SK-N-SH treated with all-trans-retinoic acid at 6 μM for 48 hours (cell line): ENCODE measurements around the gene GPR45.

Source experiments
- ATAC-seq: fragments of 200-7000 bp; cut with Tn5 transposase; 3 replicates; pipeline ENCODE4 v1.9.1; 2020; ENCODE audit warnings: mild to moderate bottlenecking, moderate library complexity
- BACH2 ChIP-seq: fragments of 250-450 bp; sonication (Bioruptor Pico); IDR thresholded peaks from 2 replicates; pipeline ENCODE4 v1.9.0; 2021; ENCODE audit warnings: mild to moderate bottlenecking, borderline replicate concordance
- CREB5 ChIP-seq: fragments of 250-450 bp; sonication (Bioruptor Pico); IDR thresholded peaks from 2 replicates; pipeline ENCODE4 v1.5.1; 2020; ENCODE audit warnings: low read depth, mild to moderate bottlenecking, moderate library complexity
- CSDC2 ChIP-seq: fragments of 250-450 bp; sonication (Bioruptor Pico); IDR thresholded peaks from 2 replicates; pipeline ENCODE4 v1.5.0; 2020; ENCODE audit warnings: mild to moderate bottlenecking, moderate library complexity
- ISL1 ChIP-seq: fragments of 250-450 bp; sonication (Bioruptor Pico); IDR thresholded peaks from 2 replicates; pipeline ENCODE4 v2.1.2; 2022; ENCODE audit warnings: mild to moderate bottlenecking, moderate library complexity
- OSR1 ChIP-seq: fragments of 250-450 bp; sonication (Bioruptor Pico); IDR thresholded peaks from 2 replicates; pipeline ENCODE4 v1.8.0; 2022; ENCODE audit warnings: moderate library complexity, mild to moderate bottlenecking, inconsistent platforms
- PATZ1 ChIP-seq: fragments of 250-450 bp; sonication (Bioruptor Pico); IDR thresholded peaks from 2 replicates; pipeline ENCODE4 v1.8.0; 2020; ENCODE audit warnings: mild to moderate bottlenecking, moderate library complexity, borderline replicate concordance
- POU6F1 ChIP-seq: fragments of 250-450 bp; sonication (Bioruptor Pico); IDR thresholded peaks from 2 replicates; pipeline ENCODE4 v1.8.0; 2021; ENCODE audit warnings: low read depth, mild to moderate bottlenecking, moderate library complexity, borderline replicate concordance
- PPARA ChIP-seq: fragments of 250-450 bp; sonication (Bioruptor Pico); IDR thresholded peaks from 2 replicates; pipeline ENCODE4 v1.5.0; 2020; ENCODE audit warnings: mild to moderate bottlenecking, borderline replicate concordance
- RARB ChIP-seq: fragments of 250-450 bp; sonication (Bioruptor Pico); IDR thresholded peaks from 2 replicates; pipeline ENCODE4 v1.8.0; 2021; ENCODE audit warnings: mild to moderate bottlenecking, moderate library complexity
- SNAI2 ChIP-seq: fragments of 250-450 bp; sonication (Bioruptor Pico); IDR thresholded peaks from 2 replicates; pipeline ENCODE4 v1.5.0; 2020; ENCODE audit warnings: mild to moderate bottlenecking, moderate library complexity
- TSHZ2 ChIP-seq: fragments of 250-450 bp; sonication (Bioruptor Pico); IDR thresholded peaks from 2 replicates; pipeline ENCODE4 v1.5.0; 2020; ENCODE audit warnings: mild to moderate bottlenecking, moderate library complexity
- ZNF565 ChIP-seq: fragments of 450-650 bp; formaldehyde crosslinking; conservative IDR thresholded peaks from 2 replicates; pipeline ENCODE4 v1.5.0; 2020; ENCODE audit warnings: low read depth, mild to moderate bottlenecking, moderate library complexity

Gene GPR45

GRCh38 chr2:105262651-105263091, 21.1 kb downstream of the GPR45 start:
- TF ChIP-seq ISL1 (CRISPR knock-in tag): no peak
- TF ChIP-seq PPARA (CRISPR knock-in tag): no peak
- no peak for TF ChIP-seq TSHZ2 (CRISPR knock-in tag)
- no peak for TF ChIP-seq PATZ1 (CRISPR knock-in tag)
- TF ChIP-seq SNAI2 (CRISPR knock-in tag): no peak
- no peak for TF ChIP-seq RARB (CRISPR knock-in tag)
- TF ChIP-seq CREB5 (CRISPR knock-in tag): no peak
- no peak for TF ChIP-seq POU6F1 (CRISPR knock-in tag)
- ATAC-seq: no peak

- ATAC-seq: no peak
- no peak for TF ChIP-seq ZNF565
- TF ChIP-seq OSR1 (CRISPR knock-in tag): no peak
- TF ChIP-seq POU6F1 (CRISPR knock-in tag): no peak
- TF ChIP-seq PPARA (CRISPR knock-in tag): no peak
Measured at GRCh38 chr2:105269426-105269825, 27.9 kb downstream of the GPR45 start.

GRCh38 chr2:105271393-105272045, 30.0 kb downstream of the GPR45 start:
- no peak for TF ChIP-seq ISL1 (CRISPR knock-in tag)
- TF ChIP-seq BACH2 (CRISPR knock-in tag): no peak
- TF ChIP-seq PATZ1 (CRISPR knock-in tag): no peak
- ATAC-seq: no peak

- TF ChIP-seq CSDC2 (CRISPR knock-in tag) (no peak), CREB5 (CRISPR knock-in tag) (no peak)
- ATAC-seq: no peak
Measured at GRCh38 chr2:105272176-105272575, 30.6 kb downstream of the GPR45 start.
